Stimulated activated CD4-positive, alpha-beta T cell treated with anti-CD3 and anti-CD28 coated beads, Interleukin-1b, Interleukin-23, amount 100 ng/mL, for 48 hours (primary cell): ENCODE data around the gene ACTR2.
"Not testable (repeated sequence)": the region's sequence is repeated elsewhere in the genome, so short reads cannot be mapped to it uniquely, and the experiment has no call there.

Experiments used
- DNase-seq: peaks from one replicate; pipeline ENCODE4 v3.0.0-alpha.2; 2020

ACTR2 gene

DNA sequence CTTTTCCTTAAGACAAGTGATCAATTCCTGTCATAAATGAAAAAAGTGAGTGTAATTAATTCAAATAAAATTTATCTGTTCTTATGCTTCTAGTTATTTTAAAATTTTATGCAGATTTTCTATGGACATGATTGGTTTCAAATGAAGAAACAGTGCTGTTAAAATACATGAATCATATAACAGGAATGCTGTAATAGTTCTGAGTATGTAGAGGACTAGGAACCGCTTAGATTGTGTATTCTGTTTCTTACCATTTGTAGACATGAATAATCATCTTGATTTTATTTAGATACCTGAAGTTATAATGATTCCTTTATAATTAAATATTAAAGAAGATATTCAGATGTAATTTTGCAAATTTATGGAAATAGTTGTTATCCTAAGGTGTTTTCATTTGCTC is 3.5 kb downstream of the ACTR2 start:
- DNase-seq: no peak

DNA sequence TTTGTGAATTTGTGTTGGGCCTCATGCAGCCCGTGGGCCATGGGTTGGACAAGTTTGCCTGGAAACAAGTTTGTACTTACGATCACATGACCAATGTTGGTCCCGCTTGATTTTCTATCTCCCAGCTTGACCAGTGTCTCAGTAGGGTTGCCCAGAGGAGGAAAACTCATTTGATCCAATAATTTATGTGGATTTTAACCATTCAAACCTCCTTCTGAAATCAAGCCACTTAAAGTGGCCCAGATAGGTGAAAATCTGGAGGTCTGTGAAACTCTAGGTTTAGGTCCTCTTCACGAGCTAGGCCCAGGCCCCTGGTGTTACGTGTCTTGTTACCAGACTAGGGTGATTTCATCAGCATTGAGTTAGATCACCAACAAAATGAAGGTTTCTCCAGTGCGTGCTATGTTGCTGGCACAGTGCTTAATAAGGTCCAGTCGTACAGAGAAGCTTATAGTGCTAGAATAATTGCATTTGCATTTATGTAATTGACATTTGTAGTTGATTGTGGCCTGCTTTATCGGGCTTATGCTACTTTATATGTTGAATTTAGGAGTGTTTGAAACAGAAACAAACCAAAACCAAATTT is 4.4 kb downstream of the ACTR2 start:
- DNase-seq: peak; percentile 28

DNA sequence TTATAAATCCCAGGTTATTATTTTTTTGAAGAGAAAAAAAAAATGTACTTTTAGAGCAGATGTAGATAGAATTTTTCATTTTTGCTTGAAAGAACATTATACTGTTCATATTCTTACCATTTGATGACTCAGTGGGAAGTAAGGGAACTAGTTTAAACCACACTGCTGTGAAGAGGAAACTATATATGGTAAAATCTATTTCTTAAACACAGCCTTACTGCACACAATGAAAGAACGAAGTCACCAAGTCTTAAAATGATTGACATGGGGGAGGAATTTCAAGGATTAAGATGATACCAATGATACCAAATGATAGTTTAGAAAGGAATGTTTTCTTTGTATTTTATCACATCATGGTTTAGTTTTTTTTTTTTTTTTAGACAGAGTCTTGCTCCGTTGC is 5.0 kb downstream of the ACTR2 start:
- DNase-seq: no peak

DNA sequence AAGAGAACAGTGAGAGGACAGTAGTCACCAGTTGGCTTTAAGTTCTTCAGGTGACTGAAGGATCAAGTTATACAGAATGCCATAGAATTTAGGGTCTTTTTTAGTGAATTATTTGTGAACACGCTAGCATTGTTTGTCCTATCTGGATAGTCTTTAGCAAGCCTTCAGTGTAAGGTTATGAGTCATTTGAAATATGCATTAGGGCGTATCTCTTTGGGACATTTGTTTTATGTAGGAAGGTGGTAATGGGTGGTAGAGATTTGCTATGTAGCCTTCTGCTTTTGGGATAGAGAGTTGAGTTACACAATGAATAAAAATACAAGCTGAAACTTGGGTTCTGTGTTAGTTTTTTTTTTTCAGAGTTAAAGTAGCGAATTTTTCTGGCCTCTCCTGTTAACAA is 13.0 kb downstream of the ACTR2 start:
- DNase-seq: no peak

DNA sequence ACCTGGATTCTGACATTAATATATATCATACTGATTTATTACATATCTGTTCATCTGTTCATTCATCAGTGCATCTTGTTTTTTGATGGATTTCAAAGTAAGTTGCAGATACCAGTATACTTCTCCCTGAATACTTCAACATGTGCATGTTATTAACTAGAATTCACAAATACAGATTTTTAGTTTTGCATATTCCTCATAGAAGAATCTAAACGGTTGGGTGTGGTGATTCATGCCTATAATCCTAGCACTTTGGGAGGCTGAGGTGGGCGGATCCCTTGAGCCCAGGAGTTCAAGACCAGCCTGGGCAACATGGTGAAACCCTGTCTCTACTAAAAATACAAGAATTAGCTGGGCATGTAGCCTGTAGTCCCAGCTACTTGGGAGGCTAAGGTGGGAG is 16.8 kb downstream of the ACTR2 start:
- DNase-seq: not testable (repeated sequence)

DNA sequence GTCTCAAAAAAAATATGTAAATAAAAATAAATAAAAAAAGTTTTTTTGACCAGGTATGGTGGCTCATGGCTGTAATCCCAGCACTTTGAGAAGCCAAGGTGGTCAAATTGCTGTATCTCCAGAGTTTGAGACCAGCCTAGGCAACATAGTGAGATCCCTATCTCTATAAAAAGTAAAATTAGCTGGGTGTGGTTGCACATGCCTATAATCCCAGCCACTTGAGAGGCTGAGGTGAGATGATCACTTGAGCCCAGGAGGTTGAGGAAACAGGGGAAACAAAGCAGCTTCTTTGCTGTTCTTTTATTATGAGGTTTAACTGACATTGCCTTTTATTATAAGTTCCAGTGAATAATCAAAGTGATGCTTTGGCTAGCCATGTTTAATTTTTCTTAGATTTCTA is 25.0 kb downstream of the ACTR2 start:
- no peak for DNase-seq

DNA sequence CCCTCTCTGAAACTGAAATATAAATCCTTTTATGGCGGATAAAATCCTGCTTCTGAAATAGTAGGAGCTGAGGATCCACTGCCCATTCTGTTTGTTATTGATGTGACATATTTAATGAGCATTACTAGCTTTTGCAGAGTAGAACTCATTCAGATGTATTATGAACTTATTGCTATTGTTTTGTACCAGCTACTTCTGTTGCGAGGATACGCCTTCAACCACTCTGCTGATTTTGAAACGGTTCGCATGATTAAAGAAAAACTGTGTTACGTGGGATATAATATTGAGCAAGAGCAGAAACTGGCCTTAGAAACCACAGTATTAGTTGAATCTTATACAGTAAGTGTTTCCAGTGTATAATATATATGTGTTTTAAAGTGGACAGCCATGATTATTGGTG is 27.7 kb downstream of the ACTR2 start:
- no peak for DNase-seq

DNA sequence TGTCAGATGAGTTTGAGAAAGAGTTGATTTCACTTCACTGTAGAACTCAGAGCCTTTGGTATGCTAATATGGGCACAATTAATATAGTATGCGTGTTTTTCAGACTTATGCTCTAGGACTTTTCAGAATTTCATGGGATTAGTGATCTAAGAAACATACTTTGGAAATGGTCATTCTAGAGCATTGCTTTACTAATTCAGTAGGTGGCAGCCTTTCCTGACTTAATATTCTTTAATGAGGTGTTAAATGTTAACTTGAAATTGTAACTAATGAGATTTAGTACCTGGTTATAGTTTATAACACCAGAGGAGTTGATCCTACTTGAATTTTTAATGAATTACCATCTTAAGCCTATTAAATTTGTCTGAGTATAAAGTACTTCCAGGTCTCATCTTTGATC is 28.4 kb downstream of the ACTR2 start:
- DNase-seq: no peak

DNA sequence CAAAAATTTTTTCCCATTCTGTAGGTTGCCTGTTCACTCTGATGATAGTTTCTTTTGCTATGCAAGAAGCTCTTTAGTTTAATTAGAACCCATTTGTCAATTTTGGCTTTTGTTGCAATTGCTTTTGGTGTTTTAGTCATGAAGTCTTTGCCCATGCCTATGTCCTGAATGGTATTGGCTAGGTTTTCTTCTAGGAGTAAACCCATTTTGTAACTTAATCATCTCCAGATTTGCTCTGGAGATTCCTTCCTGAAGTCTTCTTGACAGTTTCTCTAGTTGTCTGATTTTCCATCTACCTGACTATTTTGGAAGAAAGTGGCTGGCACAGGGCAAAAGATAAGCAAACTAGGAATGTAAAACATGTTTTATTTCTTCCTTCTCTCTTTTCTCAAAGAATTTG is 30.2 kb downstream of the ACTR2 start:
- DNase-seq: not testable (repeated sequence)

DNA sequence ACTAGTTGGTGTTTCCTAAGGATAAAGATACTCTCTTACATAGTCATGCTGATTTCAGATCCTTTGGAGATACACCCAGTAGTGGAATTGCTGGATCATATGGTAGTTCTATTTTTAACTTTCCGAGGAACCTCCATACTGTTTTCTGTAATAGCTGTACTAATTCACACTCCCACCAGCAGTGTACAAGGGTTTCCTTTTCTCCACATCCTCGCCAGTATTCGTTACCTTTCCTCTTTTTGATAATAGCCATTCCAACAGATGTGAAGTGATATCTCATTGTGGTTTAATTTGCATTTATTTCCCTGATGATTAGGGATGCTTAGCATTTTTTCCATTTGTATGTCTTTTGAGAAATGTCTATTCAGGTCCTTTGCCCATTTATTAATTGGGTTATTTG is 34.0 kb downstream of the ACTR2 start:
- DNase-seq: no peak

DNA sequence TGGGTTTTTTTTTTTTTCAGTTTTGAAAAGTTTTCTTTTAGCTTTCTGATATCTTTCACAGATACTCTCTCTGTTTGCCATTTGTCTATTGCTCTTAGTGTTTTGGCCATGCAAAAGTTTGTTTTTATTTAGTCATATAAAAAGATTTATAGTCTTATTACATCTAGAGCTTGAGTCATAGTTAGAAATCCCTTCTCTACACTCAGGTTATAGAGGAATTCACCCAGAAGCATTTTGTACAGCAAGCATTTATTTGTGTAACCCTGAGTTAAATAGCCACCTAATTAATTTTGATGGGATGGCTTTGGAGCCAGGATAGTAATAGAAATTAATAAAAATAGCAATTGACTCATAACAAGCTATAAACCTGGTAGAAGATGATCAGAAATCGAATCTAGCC is 35.6 kb downstream of the ACTR2 start:
- DNase-seq: no peak

DNA sequence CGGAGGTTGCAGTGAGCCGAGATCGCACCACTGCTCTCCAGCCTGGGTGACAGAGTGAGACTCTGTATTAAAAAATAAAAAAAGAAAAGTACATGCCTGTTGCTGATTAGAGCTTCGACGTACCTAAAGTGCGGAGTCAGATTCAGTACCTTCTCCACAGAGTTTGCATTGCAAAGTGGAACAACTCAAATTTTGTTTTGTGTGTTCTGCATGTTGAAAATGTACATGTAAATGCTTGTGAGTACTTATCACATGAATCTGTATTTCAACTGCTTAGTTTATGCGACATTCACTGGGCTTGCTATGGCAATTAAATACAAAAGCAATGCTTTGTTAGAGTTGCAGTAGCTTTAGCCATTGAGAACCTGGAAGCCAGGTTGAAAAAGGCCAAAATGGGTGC is 36.4 kb downstream of the ACTR2 start:
- no peak for DNase-seq

DNA sequence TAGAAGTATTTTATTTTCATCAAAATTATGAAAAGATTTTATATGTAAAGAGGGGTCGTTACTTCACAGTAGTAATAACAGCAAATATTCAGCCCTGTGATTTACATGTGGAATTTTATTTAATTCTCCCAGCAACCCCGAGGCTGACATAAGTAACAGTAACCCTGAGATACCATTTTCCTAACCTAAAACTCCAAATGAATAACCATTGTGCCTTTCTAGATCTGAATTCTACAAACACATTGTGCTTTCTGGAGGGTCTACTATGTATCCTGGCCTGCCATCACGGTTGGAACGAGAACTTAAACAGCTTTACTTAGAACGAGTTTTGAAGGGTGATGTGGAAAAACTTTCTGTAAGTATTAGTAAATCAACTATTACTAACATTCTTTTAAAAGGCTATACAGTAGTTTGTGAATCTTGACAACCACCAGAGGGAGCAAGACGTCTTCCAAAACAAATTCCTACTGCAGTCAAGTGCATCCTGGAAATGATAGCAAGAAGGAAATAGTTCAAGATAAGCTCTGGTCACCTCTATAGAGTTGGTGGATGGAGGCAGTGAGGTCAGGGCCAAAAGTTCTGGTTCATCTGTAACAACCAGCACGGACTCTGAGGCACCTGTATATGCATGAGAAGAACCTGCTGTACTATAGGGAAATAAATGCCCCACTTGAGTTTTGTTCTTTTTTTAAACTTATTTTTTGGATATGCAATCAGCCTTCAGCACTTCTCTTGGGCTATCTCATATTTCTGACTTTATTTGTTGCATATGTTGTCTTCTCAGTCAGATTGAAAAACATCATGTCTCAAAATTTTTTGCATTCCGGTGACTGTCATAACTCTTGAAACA is 37.4 kb downstream of the ACTR2 start:
- DNase-seq: no peak

DNA sequence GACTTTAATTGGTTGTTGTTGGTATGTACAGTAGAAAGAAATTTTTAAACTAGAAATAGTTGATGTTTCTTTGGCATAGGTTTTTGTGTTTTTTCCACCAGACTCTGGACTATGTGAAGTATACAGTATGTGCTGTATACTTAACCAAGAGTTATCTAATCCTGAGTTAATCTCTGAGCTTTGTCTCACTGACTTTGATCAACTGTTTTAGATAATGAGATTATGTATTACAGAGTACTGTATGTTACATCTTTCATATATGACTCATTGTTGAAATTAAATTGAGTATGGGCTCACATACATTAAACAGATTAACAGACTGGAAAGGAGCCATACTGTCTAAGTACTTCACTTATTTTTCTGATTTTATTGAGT is 38.0 kb downstream of the ACTR2 start:
- DNase-seq: no peak

DNA sequence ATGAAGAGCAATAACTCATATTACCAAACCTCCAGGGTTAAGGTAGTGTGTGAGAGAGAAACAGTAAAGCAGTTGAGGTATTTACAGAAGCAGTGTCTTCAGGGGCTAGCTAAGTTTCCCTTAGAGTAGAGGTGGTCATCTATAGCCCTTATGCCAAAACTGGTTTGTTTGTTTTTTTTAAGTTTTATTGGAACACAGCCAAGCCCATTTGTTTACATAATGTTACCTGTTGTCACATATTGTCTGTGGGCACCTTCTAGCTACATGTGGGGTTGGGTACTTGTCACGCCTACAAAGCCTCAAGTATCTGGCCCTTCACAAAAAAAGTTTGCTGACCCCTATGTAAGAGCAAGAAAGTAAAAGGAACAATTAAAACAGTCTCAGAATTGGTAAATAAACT is 39.4 kb downstream of the ACTR2 start:
- DNase-seq: no peak

DNA sequence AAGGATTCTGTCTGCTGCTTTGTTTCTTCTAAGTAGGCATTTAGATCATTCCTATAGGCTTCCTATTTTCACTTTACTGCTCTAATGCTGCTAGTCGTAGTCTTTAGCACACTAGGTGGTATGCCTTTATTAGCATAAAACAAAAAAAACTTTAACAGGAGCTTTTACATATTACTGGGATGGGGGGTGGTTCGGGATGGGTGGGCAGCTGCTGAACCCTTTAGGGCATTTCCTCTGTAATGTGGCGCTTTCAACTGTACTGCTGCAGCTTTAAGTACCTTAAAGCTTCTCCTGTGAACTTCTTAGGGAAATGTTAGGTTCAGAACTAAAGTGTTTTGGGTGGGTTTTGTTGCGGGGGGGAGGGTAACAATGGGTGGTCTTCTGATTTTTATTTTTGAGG is 41.3 kb downstream of the ACTR2 start:
- DNase-seq: no peak

DNA sequence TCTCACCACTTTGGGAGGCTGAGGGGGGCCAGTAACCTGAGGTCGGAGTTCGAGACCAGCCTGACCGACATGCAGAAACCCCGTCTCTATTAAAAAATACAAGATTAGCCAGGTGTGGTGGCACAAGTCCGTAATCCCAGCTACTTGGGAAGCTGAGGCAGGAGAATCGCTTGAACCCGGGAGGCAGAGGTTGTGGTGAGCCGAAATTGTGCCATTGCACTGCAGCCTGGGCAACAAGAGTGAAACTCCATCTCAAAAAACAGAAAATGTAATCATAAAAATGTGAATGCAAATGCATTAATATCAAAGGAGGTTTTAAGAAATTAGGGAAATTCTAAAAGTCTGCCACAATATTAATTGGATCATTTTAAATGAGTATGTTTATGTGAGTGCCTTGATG is 45.7 kb downstream of the ACTR2 start:
- no peak for DNase-seq

DNA sequence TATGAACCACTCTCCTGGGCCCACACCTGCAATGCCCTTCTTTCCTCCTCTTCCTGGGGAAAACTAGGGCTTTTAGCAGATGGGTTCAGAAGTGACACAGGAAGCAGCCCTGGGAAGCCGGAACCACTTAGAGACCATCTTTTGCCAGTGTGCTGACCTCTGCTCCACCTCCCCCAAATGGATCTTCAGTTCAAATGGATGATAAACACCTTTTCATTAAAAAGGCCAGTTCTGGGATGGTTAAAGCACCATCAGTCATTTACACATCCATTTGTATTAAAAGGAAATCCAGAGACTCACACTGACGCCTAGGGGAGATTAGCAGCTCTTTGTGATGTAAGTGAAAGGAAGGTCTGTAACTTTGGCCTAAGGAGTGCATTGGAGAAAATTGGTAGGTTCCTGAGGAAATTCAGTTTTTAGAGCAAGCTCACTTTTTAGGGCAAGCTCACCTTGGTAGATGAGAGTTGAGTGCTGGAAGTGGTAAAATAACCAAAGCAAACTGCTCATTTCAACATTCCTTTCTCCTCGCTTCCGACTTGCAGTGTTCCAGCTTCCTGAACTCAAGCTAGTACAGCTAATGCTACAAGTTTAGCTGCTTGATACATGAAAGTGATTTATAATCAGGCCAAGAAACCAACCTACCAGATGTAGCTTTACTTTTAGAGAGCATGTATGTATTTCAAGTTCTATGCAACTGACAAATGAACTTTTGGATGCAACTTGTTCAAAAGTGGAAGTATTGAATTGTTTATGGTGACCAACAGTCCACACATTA is 47.7 kb downstream of the ACTR2 start:
- no peak for DNase-seq

DNA sequence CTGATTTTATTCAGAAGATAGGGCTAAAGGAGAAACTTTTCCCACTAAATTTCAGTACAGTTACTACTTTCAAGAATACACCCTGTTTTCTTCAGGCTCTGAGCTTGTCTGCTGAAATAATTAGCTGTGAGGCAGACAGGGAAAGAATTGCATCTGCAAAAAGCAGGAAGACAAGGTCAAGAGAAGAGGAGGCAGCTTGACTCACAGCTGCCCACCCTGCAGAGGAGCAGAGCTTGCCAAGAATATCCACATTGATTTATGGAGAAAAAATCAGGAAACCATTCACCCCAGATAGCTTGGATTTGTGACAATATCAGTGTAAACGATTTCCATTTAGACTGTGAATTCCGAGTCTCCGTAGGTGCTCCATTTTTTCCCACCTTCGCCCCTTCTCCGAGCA is 49.0 kb downstream of the ACTR2 start:
- DNase-seq: no peak

DNA sequence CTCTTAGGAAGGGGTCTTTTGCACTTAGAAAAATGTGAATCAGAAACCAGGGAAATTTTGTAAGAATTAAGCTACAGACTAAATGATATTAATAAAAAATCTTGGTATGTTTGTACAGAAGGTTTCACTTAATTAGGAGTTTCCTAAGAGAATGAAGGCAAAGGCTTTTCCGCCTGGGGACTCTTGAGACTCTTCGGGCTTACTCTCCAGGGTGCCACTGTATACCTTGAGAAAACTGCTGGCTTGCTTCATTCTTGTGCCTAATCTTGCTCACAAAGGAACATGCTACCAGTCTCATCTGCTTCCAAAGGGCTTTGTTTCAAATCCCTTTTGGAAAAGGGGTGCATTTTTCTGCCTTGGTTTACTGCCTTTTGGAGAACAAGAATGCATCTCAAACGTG is 49.5 kb downstream of the ACTR2 start:
- DNase-seq: no peak

DNA sequence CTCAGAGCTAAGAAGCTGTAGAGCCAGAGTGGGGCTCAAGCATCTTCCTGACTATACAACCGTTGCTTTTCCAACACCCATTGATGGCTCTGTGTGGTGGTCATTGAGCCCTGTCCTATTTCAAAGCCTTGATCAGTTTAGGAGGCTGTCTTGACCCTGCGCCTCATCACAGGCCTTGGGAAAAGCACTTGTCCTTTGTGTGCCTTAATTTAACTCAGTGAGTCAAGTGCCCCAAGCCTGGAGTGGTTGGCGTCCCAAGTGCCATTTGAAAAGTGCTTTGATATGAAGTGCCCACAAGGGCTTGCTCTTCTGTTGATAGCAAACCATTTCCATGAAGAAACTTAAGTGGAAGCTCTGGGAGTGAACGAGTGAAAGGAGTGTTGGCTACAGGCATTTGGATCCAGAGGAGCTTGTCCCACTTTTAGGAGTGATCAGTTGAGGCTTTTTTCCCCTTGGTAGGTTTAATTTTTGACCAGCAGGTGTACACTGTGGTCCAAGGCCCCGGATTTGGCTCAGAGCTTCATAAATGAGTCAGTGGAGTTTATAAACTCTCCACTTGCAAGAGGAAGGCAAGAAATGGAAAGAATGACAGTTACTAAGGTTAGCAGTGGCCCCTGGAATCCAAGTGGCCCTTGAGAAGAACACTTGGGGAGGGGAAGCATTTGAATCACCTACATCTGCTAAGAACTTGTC is 50.3 kb downstream of the ACTR2 start:
- DNase-seq: no peak

DNA sequence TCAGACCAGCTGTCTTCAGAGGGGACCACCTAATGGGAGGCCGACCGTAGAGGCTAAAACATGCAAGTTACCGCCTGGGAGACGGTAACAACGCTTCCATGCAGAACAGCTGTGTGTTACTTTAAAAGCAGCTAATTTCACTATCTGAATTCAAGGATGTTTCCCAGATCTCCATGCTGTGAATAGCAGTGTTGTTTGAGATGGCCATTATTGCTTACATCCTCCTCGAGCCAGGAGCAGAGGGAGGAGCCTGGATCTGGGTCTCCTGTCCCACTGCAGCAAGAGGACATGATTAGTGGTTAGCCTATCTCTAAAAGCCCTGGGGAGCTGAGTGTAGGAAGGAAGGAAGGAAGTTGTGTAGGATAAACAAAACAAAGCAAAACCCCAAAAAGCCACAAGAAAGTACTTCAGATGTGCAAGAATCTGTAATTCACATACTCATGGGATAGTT is 50.9 kb downstream of the ACTR2 start:
- DNase-seq: no peak

DNA sequence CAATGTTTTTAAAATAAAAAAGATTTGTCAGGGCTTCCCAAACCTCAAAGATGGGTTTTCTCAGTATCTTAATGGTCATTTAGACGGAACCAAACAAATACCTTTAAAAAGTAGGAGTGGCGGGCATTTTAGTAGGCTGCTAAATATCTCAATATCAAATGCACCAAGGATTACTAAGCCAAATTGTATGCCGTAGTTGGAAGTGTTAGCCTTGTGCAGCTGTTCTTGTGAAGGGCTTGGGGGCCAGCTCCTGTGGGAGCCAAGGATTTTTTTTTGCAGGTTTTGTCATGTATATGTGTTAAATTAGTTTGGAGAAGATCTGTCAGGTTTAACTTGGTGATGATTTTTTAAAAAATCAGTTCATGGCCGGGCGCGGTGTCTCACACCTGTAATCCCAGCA is 52.1 kb downstream of the ACTR2 start:
- no peak for DNase-seq
